HG03469 (cell line): ENCODE measurements around the gene PARP4.
"Not testable (repeated sequence)": the region's sequence is repeated elsewhere in the genome, so short reads cannot be mapped to it uniquely, and the experiment has no call there.

Experiments used
- ATAC-seq: cut with Tn5 transposase; IDR thresholded peaks from one replicate; pipeline ENCODE4 v1.9.1; 2021; ENCODE audit warnings: mild to moderate bottlenecking, moderate library complexity, moderate number of reproducible peaks; ENCODE audit not compliant: unreplicated experiment

The PARP4 gene

GRCh38 chr13:24506283-24506682 is 6.3 kb downstream of the PARP4 start:
- ATAC-seq = not testable (repeated sequence)

- no peak for ATAC-seq
These were observed 6.8 kb downstream of the PARP4 start for GRCh38 chr13:24505756-24506155.

GRCh38 chr13:24505256-24505655 is 7.3 kb downstream of the PARP4 start:
- ATAC-seq = no peak

- no peak for ATAC-seq
These were observed 9.2 kb downstream of the PARP4 start for GRCh38 chr13:24503379-24503696.

- no peak for ATAC-seq
These were observed 9.8 kb downstream of the PARP4 start for GRCh38 chr13:24502533-24503378.

GRCh38 chr13:24500977-24501376 is 11.6 kb downstream of the PARP4 start:
- ATAC-seq = no peak

- no peak for ATAC-seq
These were observed 14.8 kb downstream of the PARP4 start for GRCh38 chr13:24497742-24498141.

GRCh38 chr13:24496295-24496694 is 16.3 kb downstream of the PARP4 start:
- ATAC-seq = not testable (repeated sequence)

- ATAC-seq = no peak
These were observed 17.3 kb downstream of the PARP4 start for GRCh38 chr13:24495151-24495729.

- ATAC-seq = no peak
These were observed 19.2 kb downstream of the PARP4 start for GRCh38 chr13:24493356-24493755.

- ATAC-seq = no peak
These were observed 20.7 kb downstream of the PARP4 start for GRCh38 chr13:24491845-24492244.

- no peak for ATAC-seq
These were observed 22.9 kb downstream of the PARP4 start for GRCh38 chr13:24489721-24490120.

- ATAC-seq = not testable (repeated sequence)
These were observed 24.5 kb downstream of the PARP4 start for GRCh38 chr13:24488092-24488491.

- ATAC-seq = not testable (repeated sequence)
These were observed 26.4 kb downstream of the PARP4 start for GRCh38 chr13:24486017-24486657.

- no peak for ATAC-seq
These were observed 38.9 kb downstream of the PARP4 start for GRCh38 chr13:24473686-24474085.

- ATAC-seq = not testable (repeated sequence)
These were observed 40.4 kb downstream of the PARP4 start for GRCh38 chr13:24472129-24472528.

- ATAC-seq = no peak
These were observed 49.5 kb downstream of the PARP4 start for GRCh38 chr13:24463078-24463477.

- ATAC-seq = no peak
These were observed 52.3 kb downstream of the PARP4 start for GRCh38 chr13:24460256-24460655.

- ATAC-seq = no peak
These were observed 52.9 kb downstream of the PARP4 start for GRCh38 chr13:24459726-24460125.

- ATAC-seq = no peak
These were observed 53.3 kb downstream of the PARP4 start for GRCh38 chr13:24459234-24459633.

GRCh38 chr13:24458736-24459135 is 53.8 kb downstream of the PARP4 start:
- no peak for ATAC-seq

GRCh38 chr13:24456396-24456795 is 56.2 kb downstream of the PARP4 start:
- ATAC-seq = no peak
